Esophagus squamous epithelium (tissue), 4 donors: Measurements from ENCODE around the gene ZNF225.

Source experiments
- CTCF ChIP-seq, 6 experiments: fragments of 450-650 bp in 4 of 6; fragments of 200-600 bp in 2 of 6; sonication (generic) in 2 of 6; IDR thresholded peaks; one replicate each; pipeline ENCODE4 v1.5.1; 2016 to 2019; ENCODE audit warnings: antibody characterized with exemption in 6 of 6, mild to moderate bottlenecking in 4 of 6, moderate library complexity in 4 of 6
- POLR2A ChIP-seq, 4 donors: fragments of 450-650 bp; IDR thresholded peaks; one replicate each; pipeline ENCODE4 v1.6.1; 2017; ENCODE audit warnings: antibody characterized with exemption in 4 of 4, mild to moderate bottlenecking in 4 of 4, moderate library complexity in 3 of 4

- TF ChIP-seq CTCF (IDR thresholded peaks at IDR 0.05) = no peak
- no peak for TF ChIP-seq POLR2A (IDR thresholded peaks at IDR 0.05)
These were observed 46.9 kb upstream of the ZNF225 start for GRCh38 chr19:44066305-44066704.
